IMR-90 (cell line): ENCODE data around the gene UBXN11. TPM values are rescaled to one million over a fixed set of nuclear protein-coding genes. Genes with fewer than 3 reads are reported as not detected.

ENCODE experiments used
- ATAC-seq: fragments of 200-7000 bp; cut with Tn5 transposase; 2 replicates; pipeline ENCODE4 v1.9.1; 2020; ENCODE audit warnings: low read depth, mild to moderate bottlenecking, moderate library complexity
- BruUV-seq: library from RNA; stranded (reverse); fragments of 400-500 nt; replicated peaks from 2 replicates; lab custom pipeline; 2021; lab: Mats Ljungman, UMichigan
- CTCF ChIA-PET: fragments of 300-600 bp; formaldehyde crosslinking; extraction: SDS; loops from one replicate; lab custom pipeline; 2021; ENCODE audit warnings: antibody characterized with exemption; lab: Yijun Ruan, JAX
- POLR2A ChIA-PET: fragments of 300-600 bp; sonication (Branson Sonifier 250); formaldehyde crosslinking; loops from one replicate; lab custom pipeline; 2022; ENCODE audit warnings: antibody characterized with exemption; ENCODE audit not compliant: unreplicated experiment; lab: Charles Lee
- DNase-seq: peaks from one replicate; pipeline ENCODE4 v3.0.0; 2013
- H2AFZ ChIP-seq: replicated peaks from 2 replicates; pipeline ENCODE3; 2013; ENCODE audit warnings: low read length, mild to moderate bottlenecking; ENCODE audit not compliant: poor library complexity
- H2AK5ac ChIP-seq: 2 replicates; pipeline ENCODE4 v1.6.1; 2013; ENCODE audit warnings: low read depth, low read length, inconsistent platforms
- H2AK9ac ChIP-seq: replicated peaks from 2 replicates; pipeline ENCODE3; 2013; ENCODE audit warnings: mild to moderate bottlenecking, low read depth, low read length, moderate library complexity; ENCODE audit not compliant: poor library complexity
- H2BK120ac ChIP-seq: 2 replicates; pipeline ENCODE4 v1.6.1; 2013; ENCODE audit warnings: low read depth, low read length, inconsistent platforms
- H2BK15ac ChIP-seq: 3 replicates; pipeline ENCODE4 v1.6.1; 2013; ENCODE audit warnings: low read depth, low read length, inconsistent platforms
- H2BK20ac ChIP-seq: 2 replicates; pipeline ENCODE4 v1.6.1; 2013; ENCODE audit warnings: low read depth, mild to moderate bottlenecking, inconsistent platforms, low read length, moderate library complexity
- H2BK5ac ChIP-seq: 2 replicates; pipeline ENCODE4 v1.6.1; 2013; ENCODE audit warnings: mild to moderate bottlenecking, low read depth, low read length, inconsistent platforms; ENCODE audit not compliant: poor library complexity, severe bottlenecking
- H3K14ac ChIP-seq: replicated peaks from 2 replicates; pipeline ENCODE4 v1.6.1; 2013; ENCODE audit warnings: low read depth, low read length, inconsistent platforms
- H3K18ac ChIP-seq: 2 replicates; pipeline ENCODE4 v1.6.1; 2013; ENCODE audit warnings: low read depth, low read length, control low read depth
- H3K23ac ChIP-seq: 2 replicates; pipeline ENCODE4 v1.6.1; 2013; ENCODE audit warnings: low read depth, low read length, inconsistent platforms
- H3K27ac ChIP-seq: 2 replicates; pipeline ENCODE4 v1.5.1; 2013; ENCODE audit warnings: mild to moderate bottlenecking, control low read depth, low read length; ENCODE audit not compliant: insufficient read depth
- H3K27me3 ChIP-seq: 2 replicates; pipeline ENCODE4 v1.6.1; 2013; ENCODE audit warnings: low read length; ENCODE audit not compliant: control insufficient read depth, insufficient read depth
- H3K36me3 ChIP-seq: 2 replicates; pipeline ENCODE4 v1.6.1; 2013; ENCODE audit warnings: low read length, mixed read lengths; ENCODE audit not compliant: control insufficient read depth, insufficient read depth
- H3K4ac ChIP-seq: 2 replicates; pipeline ENCODE4 v1.6.1; 2013; ENCODE audit warnings: low read depth, low read length, inconsistent platforms
- H3K4me1 ChIP-seq: 2 replicates; pipeline ENCODE4 v1.6.1; 2013; ENCODE audit warnings: low read length, mixed read lengths; ENCODE audit not compliant: control insufficient read depth, insufficient read depth
- H3K4me2 ChIP-seq: 2 replicates; pipeline ENCODE4 v1.6.1; 2013; ENCODE audit warnings: low read depth, mild to moderate bottlenecking, control low read depth, low read length, moderate library complexity
- H3K4me3 ChIP-seq: 2 replicates; pipeline ENCODE4 v1.5.1; 2013; ENCODE audit warnings: low read depth, mild to moderate bottlenecking, control low read depth, low read length, moderate library complexity; ENCODE audit not compliant: insufficient read depth
- H3K56ac ChIP-seq: 2 replicates; pipeline ENCODE4 v1.6.1; 2013; ENCODE audit warnings: low read length, inconsistent platforms; ENCODE audit not compliant: insufficient read depth; ENCODE audit errors: extremely low read depth
- H3K79me1 ChIP-seq, 2 experiments: 2 replicates each; pipeline ENCODE4 v1.6.1; 2013; ENCODE audit warnings: low read length in 2 of 2, inconsistent platforms in 1 of 2, low read depth in 1 of 2
- H3K9ac ChIP-seq: 2 replicates; pipeline ENCODE4 v1.6.1; 2013; ENCODE audit warnings: low read depth, low read length, control low read depth
- H3K9me1 ChIP-seq: 2 replicates; pipeline ENCODE4 v1.6.1; 2013; ENCODE audit warnings: low read length, inconsistent platforms; ENCODE audit not compliant: insufficient read depth
- H3K9me3 ChIP-seq: 2 replicates; pipeline ENCODE4 v1.6.1; 2013; ENCODE audit warnings: low read length; ENCODE audit not compliant: control insufficient read depth, insufficient read depth
- H4K20me1 ChIP-seq: 2 replicates; pipeline ENCODE4 v1.6.1; 2013; ENCODE audit warnings: low read length, inconsistent platforms; ENCODE audit not compliant: insufficient read depth
- H4K5ac ChIP-seq: 2 replicates; pipeline ENCODE4 v1.6.1; 2013; ENCODE audit warnings: mild to moderate bottlenecking, low read depth, low read length, control low read depth
- H4K8ac ChIP-seq, 2 experiments: 2 replicates each; pipeline ENCODE4 v1.6.1; 2013; ENCODE audit warnings: low read depth in 2 of 2, low read length in 2 of 2, control low read depth in 1 of 2, inconsistent platforms in 1 of 2
- H4K91ac ChIP-seq: 2 replicates; pipeline ENCODE4 v1.6.1; 2013; ENCODE audit warnings: low read depth, low read length, inconsistent platforms; ENCODE audit not compliant: insufficient read depth
- BHLHE40 ChIP-seq: fragments of 150-350 bp; IDR thresholded peaks from 2 replicates; pipeline ENCODE4 v1.6.1; 2016; ENCODE audit warnings: mild to moderate bottlenecking, low read depth, low read length
- CEBPB ChIP-seq: IDR thresholded peaks from 2 replicates; pipeline ENCODE4 v1.6.1; 2012; ENCODE audit warnings: low read depth, low read length, improper control_type of control experiment
- CHD1 ChIP-seq: IDR thresholded peaks from 2 replicates; pipeline ENCODE4 v1.6.1; 2012; ENCODE audit warnings: low read depth, low read length, improper control_type of control experiment
- FOS ChIP-seq: fragments of 150-350 bp; IDR thresholded peaks from 2 replicates; pipeline ENCODE4 v1.6.1; 2016; ENCODE audit warnings: low read depth, low read length
- MAFK ChIP-seq: IDR thresholded peaks from 2 replicates; pipeline ENCODE4 v1.6.1; 2012; ENCODE audit warnings: low read depth, low read length, improper control_type of control experiment
- MAZ ChIP-seq: IDR thresholded peaks from 2 replicates; pipeline ENCODE4 v1.6.1; 2012; ENCODE audit warnings: low read depth, mild to moderate bottlenecking, low read length, improper control_type of control experiment, moderate library complexity, borderline replicate concordance
- MXI1 ChIP-seq: IDR thresholded peaks from 2 replicates; pipeline ENCODE4 v1.6.1; 2012; ENCODE audit warnings: low read depth, mild to moderate bottlenecking, low read length, moderate library complexity, borderline replicate concordance
- NFE2L2 ChIP-seq: fragments of 150-350 bp; IDR thresholded peaks from 2 replicates; pipeline ENCODE4 v1.6.1; 2016; ENCODE audit warnings: low read depth, mild to moderate bottlenecking, low read length
- POLR2A ChIP-seq: IDR thresholded peaks from 2 replicates; pipeline ENCODE4 v1.6.1; 2012; ENCODE audit warnings: mild to moderate bottlenecking, low read depth, low read length
- RAD21 ChIP-seq: IDR thresholded peaks from 2 replicates; pipeline ENCODE4 v1.6.1; 2012; ENCODE audit warnings: low read length, improper control_type of control experiment
- RCOR1 ChIP-seq: IDR thresholded peaks from 2 replicates; pipeline ENCODE4 v1.6.1; 2012; ENCODE audit warnings: mild to moderate bottlenecking, low read length, improper control_type of control experiment; ENCODE audit not compliant: insufficient replicate concordance
- RFX5 ChIP-seq: IDR thresholded peaks from 2 replicates; pipeline ENCODE4 v1.8.0; 2012; ENCODE audit warnings: low read depth, mild to moderate bottlenecking, low read length, moderate library complexity
- SMC3 ChIP-seq: fragments of 150-350 bp; IDR thresholded peaks from 2 replicates; pipeline ENCODE4 v1.6.1; 2016; ENCODE audit warnings: low read depth, mild to moderate bottlenecking, antibody characterized with exemption, low read length, moderate library complexity
- WGBS, 2 experiments: methylation state at CpG; one replicate each; pipeline versions ENCODE4 v1.1.5 to v1.1.7; 2013; ENCODE audit warnings: missing lambda C conversion rate in 2 of 2; ENCODE audit not compliant: insufficient read length in 1 of 2; ENCODE audit errors: extremely low coverage in 2 of 2; 5-methylcytosine and 5-hydroxymethylcytosine counted together
- dilution Hi-C: fragments of 300-500 bp; cut with HindIII; formaldehyde crosslinking; loops from one replicate; pipeline ENCODE4 v1.14.3; 2018; ENCODE audit warnings: low sequenced_read_pairs; ENCODE audit not compliant: unreplicated experiment
- in situ Hi-C: fragments of 300-500 bp; cut with MboI; formaldehyde crosslinking; loops from 3 replicates; pipeline ENCODE4 v1.14.3; 2019; ENCODE audit warnings: low sequenced_read_pairs, inconsistent platforms, mixed read lengths
- intact Hi-C: fragments of 100-400 bp; cut with micrococcal nuclease; formaldehyde crosslinking; loops from 2 replicates; pipeline ENCODE4 v1.10.0; 2022
- polyA plus RNA-seq, 3 experiments: library from polyadenylated mRNA; depleted of rRNA; stranded (reverse); fragments of >200 nt; gene quantifications; 2 replicates each; pipeline ENCODE4 v1.2.3, GENCODE V29; 2012; ENCODE audit warnings: low replicate concordance in 1 of 3
- total RNA-seq: library from RNA; depleted of rRNA; stranded (reverse); fragments of >200 nt; gene quantifications from 2 replicates; pipeline ENCODE4 v1.2.3, GENCODE V29; 2012
- TF ChIP-seq, protein P1 (sequence below): conservative IDR thresholded peaks from 2 replicates; pipeline ENCODE4 v1.5.1; 2012; ENCODE audit warnings: mild to moderate bottlenecking, low read depth, low read length, improper control_type of control experiment
- TF ChIP-seq, protein P2 (sequence below): fragments of 150-350 bp; IDR thresholded peaks from 2 replicates; pipeline ENCODE4 v1.6.1; 2017; ENCODE audit warnings: mild to moderate bottlenecking, antibody characterized with exemption, low read length, low read depth
- TF ChIP-seq, protein P3 (sequence below): fragments of 150-350 bp; IDR thresholded peaks from 2 replicates; pipeline ENCODE4 v1.6.1; 2016; ENCODE audit warnings: low read depth, mild to moderate bottlenecking, low read length, moderate library complexity, borderline replicate concordance

The UBXN11 gene
- total and polyA plus RNA-seq, 2 of the 4 experiments (the other 2 are of a cell fraction), result 5.2 to 17.0 TPM

DNA sequence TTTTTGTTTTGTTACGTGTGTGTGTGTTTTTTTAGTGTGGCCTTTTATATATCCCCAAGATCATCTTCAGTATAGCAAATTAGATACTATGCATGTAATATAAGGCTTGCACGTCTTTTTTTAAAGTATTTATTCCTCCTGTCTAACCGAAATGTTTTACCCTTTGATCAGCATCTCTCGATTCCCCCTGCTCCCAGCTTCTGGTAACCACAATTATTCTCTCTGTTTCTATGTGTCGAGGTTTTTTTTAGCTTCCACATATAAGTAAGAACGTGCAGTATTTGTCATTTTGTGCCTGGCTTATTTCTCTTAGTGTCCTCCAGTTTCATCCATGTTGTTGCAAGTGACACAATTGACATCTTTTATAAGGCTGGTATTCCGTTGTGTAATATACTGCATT is 53.7 kb downstream of the UBXN11 start:
- 100% methylated on average over 2 of the region's 7 CpGs; no CpG with 5 or more reads in 1 of the 2 experiments for WGBS, 2 experiments
- Histone ChIP-seq H3K18ac (no peak overlapping the region), H3K4me2 (no peak overlapping the region), H3K14ac (no peak overlapping the region), H3K27ac (no peak overlapping the region), H3K9me1 (peaks cover 3% of the 10 kb centered on the region; the same call in 1 of the 2 replicates), H2AK9ac (no peak overlapping the region), H4K5ac (no peak overlapping the region), H2AFZ (no peak overlapping the region), H3K4me1 (no peaks in the 10 kb centered on the region), H3K9me3 (no peaks in the 10 kb centered on the region), H2BK5ac (no peak overlapping the region), H3K56ac (no peak overlapping the region), H3K36me3 (peaks cover 10% of the 10 kb centered on the region), H2BK15ac (no peak overlapping the region), H3K27me3 (no peaks in the 10 kb centered on the region), H4K20me1 (no peaks in the 10 kb centered on the region), H3K4me3 (no peak overlapping the region), H4K91ac (no peak overlapping the region), H3K23ac (no peak overlapping the region), H3K4ac (no peak overlapping the region), H3K79me1 (peaks cover 12 to 21% of the 10 kb centered on the region in 2 experiments; a peak in 3 of 4 replicates), H3K9ac (no peak overlapping the region), H4K8ac (no peak overlapping the region), H2BK120ac (no peak overlapping the region), H2BK20ac (no peak overlapping the region), H2AK5ac (no peak overlapping the region)
- no peak for TF ChIP-seq RFX5
- no peak for TF ChIP-seq FOS
- no peak for TF ChIP-seq NFE2L2
- TF ChIP-seq CHD1, result no peak
- no peak for TF ChIP-seq MAZ
- no peak for TF ChIP-seq RCOR1
- TF ChIP-seq POLR2A, result no peak
- no peak for TF ChIP-seq CEBPB
- no peak for TF ChIP-seq RAD21
- TF ChIP-seq, protein P1, sequence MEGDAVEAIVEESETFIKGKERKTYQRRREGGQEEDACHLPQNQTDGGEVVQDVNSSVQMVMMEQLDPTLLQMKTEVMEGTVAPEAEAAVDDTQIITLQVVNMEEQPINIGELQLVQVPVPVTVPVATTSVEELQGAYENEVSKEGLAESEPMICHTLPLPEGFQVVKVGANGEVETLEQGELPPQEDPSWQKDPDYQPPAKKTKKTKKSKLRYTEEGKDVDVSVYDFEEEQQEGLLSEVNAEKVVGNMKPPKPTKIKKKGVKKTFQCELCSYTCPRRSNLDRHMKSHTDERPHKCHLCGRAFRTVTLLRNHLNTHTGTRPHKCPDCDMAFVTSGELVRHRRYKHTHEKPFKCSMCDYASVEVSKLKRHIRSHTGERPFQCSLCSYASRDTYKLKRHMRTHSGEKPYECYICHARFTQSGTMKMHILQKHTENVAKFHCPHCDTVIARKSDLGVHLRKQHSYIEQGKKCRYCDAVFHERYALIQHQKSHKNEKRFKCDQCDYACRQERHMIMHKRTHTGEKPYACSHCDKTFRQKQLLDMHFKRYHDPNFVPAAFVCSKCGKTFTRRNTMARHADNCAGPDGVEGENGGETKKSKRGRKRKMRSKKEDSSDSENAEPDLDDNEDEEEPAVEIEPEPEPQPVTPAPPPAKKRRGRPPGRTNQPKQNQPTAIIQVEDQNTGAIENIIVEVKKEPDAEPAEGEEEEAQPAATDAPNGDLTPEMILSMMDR, result no peak
- TF ChIP-seq MAFK, result no peak
- TF ChIP-seq MXI1, result no peak
- TF ChIP-seq, protein P2, sequence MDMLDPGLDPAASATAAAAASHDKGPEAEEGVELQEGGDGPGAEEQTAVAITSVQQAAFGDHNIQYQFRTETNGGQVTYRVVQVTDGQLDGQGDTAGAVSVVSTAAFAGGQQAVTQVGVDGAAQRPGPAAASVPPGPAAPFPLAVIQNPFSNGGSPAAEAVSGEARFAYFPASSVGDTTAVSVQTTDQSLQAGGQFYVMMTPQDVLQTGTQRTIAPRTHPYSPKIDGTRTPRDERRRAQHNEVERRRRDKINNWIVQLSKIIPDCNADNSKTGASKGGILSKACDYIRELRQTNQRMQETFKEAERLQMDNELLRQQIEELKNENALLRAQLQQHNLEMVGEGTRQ, result no peak
- TF ChIP-seq, protein P3, sequence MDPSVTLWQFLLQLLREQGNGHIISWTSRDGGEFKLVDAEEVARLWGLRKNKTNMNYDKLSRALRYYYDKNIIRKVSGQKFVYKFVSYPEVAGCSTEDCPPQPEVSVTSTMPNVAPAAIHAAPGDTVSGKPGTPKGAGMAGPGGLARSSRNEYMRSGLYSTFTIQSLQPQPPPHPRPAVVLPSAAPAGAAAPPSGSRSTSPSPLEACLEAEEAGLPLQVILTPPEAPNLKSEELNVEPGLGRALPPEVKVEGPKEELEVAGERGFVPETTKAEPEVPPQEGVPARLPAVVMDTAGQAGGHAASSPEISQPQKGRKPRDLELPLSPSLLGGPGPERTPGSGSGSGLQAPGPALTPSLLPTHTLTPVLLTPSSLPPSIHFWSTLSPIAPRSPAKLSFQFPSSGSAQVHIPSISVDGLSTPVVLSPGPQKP, result no peak
- TF ChIP-seq SMC3, result no peak
- TF ChIP-seq BHLHE40, result no peak
- dilution Hi-C loops (no loop called here), intact Hi-C loops (no loop called here), in situ Hi-C loops (no loop called here)
- ChIA-PET CTCF (no interaction called here), POLR2A (no interaction called here)
- no peak for DNase-seq
- ATAC-seq, result no peak
- BruUV-seq, result no TSS peak
